OCI-LY7 (cell line): ENCODE results near the gene LY9. TPM values are rescaled to one million over a fixed set of nuclear protein-coding genes. Genes with fewer than 3 reads are reported as not detected.

Source experiments
- BruUV-seq: library from RNA; stranded (reverse); fragments of 400-500 nt; replicated peaks from 2 replicates; lab custom pipeline; 2021; lab: Mats Ljungman, UMichigan
- CTCF ChIA-PET: fragments of 300-600 bp; sonication (Branson Sonifier 250); formaldehyde crosslinking; loops from one replicate; lab custom pipeline; 2022; ENCODE audit warnings: antibody characterized with exemption; ENCODE audit not compliant: unreplicated experiment; lab: Charles Lee
- POLR2A ChIA-PET: fragments of 300-600 bp; sonication (Branson Sonifier 250); formaldehyde crosslinking; loops from one replicate; lab custom pipeline; 2022; ENCODE audit warnings: antibody characterized with exemption; lab: Charles Lee
- DNase-seq: peaks from one replicate; pipeline ENCODE4 v3.0.0-alpha.2; 2015; ENCODE audit warnings: low spot score
- H2AFZ ChIP-seq: fragments of 200-600 bp; sonication (generic), shearing (Covaris generic); 2 replicates; pipeline ENCODE4 v1.6.1; 2014; ENCODE audit warnings: mild to moderate bottlenecking, antibody characterized with exemption, low read length, moderate library complexity
- H3K27ac ChIP-seq: fragments of 200-600 bp; sonication (generic); 2 replicates; pipeline ENCODE4 v1.5.1; 2014; ENCODE audit warnings: mixed run types, low read depth, mild to moderate bottlenecking, moderate library complexity, low read length, inconsistent platforms; ENCODE audit not compliant: poor library complexity, severe bottlenecking
- H3K36me3 ChIP-seq: fragments of 200-600 bp; sonication (generic); 2 replicates; pipeline ENCODE4 v1.6.1; 2014; ENCODE audit warnings: mild to moderate bottlenecking, antibody characterized with exemption, low read length, moderate library complexity, mixed read lengths; ENCODE audit not compliant: insufficient read depth
- H3K4me1 ChIP-seq: fragments of 200-600 bp; sonication (generic); 2 replicates; pipeline ENCODE4 v1.5.1; 2014; ENCODE audit warnings: mild to moderate bottlenecking, low read length; ENCODE audit not compliant: insufficient read depth, poor library complexity, severe bottlenecking
- H3K4me2 ChIP-seq: fragments of 200-600 bp; sonication (generic); 2 replicates; pipeline ENCODE4 v1.6.1; 2014; ENCODE audit warnings: mild to moderate bottlenecking, low read length
- H3K4me3 ChIP-seq: fragments of 200-600 bp; sonication (generic); 2 replicates; pipeline ENCODE4 v1.5.1; 2014; ENCODE audit warnings: mild to moderate bottlenecking, low read depth, low read length; ENCODE audit not compliant: poor library complexity, severe bottlenecking
- H3K79me2 ChIP-seq: fragments of 200-600 bp; sonication (generic); 2 replicates; pipeline ENCODE4 v1.6.1; 2016; ENCODE audit warnings: low read depth, mild to moderate bottlenecking, low read length, moderate library complexity, mixed read lengths; ENCODE audit not compliant: insufficient read depth
- H3K9me2 ChIP-seq: fragments of 200-600 bp; sonication (generic); 2 replicates; pipeline ENCODE4 v1.6.1; 2016; ENCODE audit warnings: mild to moderate bottlenecking, low read length, mixed read lengths; ENCODE audit not compliant: insufficient read depth
- H3K9me3 ChIP-seq: fragments of 200-600 bp; sonication (generic); 2 replicates; pipeline ENCODE4 v1.6.1; 2014; ENCODE audit warnings: mild to moderate bottlenecking, mixed run types, low read length, mixed read lengths
- H4K20me1 ChIP-seq: fragments of 200-600 bp; sonication (generic); 2 replicates; pipeline ENCODE4 v1.6.1; 2014; ENCODE audit warnings: mild to moderate bottlenecking, antibody characterized with exemption, low read length, moderate library complexity, mixed read lengths; ENCODE audit not compliant: insufficient read depth
- EZH2phosphoT487 ChIP-seq: fragments of 200-600 bp; sonication (generic); IDR thresholded peaks from 2 replicates; pipeline ENCODE4 v1.6.1; 2018; ENCODE audit warnings: low read depth, borderline replicate concordance, mild to moderate bottlenecking, mixed run types, antibody characterized with exemption, low read length, moderate library complexity, mixed read lengths
- intact Hi-C: fragments of 100-400 bp; cut with micrococcal nuclease; formaldehyde crosslinking; loops from one replicate; pipeline ENCODE4 v1.10.0; 2022; ENCODE audit not compliant: unreplicated experiment
- total RNA-seq, 2 experiments: library from RNA; depleted of rRNA in 1 of 2; stranded (reverse); fragments of >200 nt in 1 of 2; shearing (Covaris generic) in 1 of 2; gene quantifications; 2 replicates each; pipeline ENCODE4 v1.2.3, GENCODE V29; 2014 to 2022
- TF ChIP-seq, protein P1 (sequence below): fragments of 200-600 bp; sonication (generic); conservative IDR thresholded peaks from 2 replicates; pipeline ENCODE4 v1.5.1; 2014; ENCODE audit warnings: mild to moderate bottlenecking, antibody characterized with exemption, low read length, moderate library complexity, mixed read lengths

Gene LY9
- total RNA-seq, 2 experiments from 2014 or later: 28.4 to 40.2 TPM

DNA sequence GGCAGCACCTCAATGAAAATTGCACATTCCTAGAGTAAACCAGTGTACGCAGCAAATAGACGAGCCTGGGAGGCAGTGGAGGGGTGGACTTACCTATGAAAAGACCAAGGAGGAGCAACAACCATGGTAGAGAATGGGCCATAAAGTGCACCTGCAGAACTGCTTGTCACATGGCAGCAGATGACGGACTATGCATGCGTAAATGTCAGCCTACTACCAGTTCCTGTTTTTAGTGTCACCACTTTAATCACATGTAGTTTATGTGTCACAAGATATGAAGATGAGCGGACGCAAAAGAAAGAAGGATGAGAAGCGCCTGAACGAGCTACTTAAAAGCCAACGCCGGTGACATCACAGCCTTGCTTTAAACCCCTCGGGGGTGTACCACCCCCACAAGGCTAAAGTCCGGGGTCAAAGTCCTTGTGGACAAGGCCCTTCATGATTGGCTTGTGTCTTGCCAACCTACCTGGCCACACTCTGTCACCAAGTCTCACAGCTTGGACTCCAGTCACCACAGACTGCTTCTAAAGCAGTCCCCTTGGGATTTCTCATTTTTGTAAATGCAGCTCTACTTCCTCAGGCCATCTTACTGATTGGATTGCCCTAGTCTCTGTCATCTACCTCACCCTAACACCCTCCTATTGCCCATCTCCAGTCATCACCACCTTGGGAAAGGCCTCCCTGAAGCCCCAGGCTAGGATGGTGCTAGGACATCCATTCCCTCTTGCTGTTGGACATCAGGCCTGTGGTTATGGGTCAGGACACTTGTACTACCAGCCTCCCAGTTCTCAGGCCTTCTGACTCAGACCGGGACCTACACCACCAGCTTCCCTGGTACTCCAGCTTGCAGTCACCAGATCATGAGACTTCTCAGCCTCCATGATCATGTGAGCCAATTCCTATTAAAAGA lies 6.0 kb upstream of the LY9 start:
- BruUV-seq: no TSS peak
- intact Hi-C loops: no loop called here
- Histone ChIP-seq H3K9me3 (peaks cover 3% of the 10 kb centered on the region; the same call in 1 of the 2 replicates), H4K20me1 (no peaks in the 10 kb centered on the region), H3K4me2 (peak overlapping the region; percentile 58), H3K9me2 (no peaks in the 10 kb centered on the region), H2AFZ (peak overlapping the region; percentile 94), H3K4me3 (peak overlapping the region; percentile 31), H3K79me2 (no peaks in the 10 kb centered on the region), H3K4me1 (peaks cover 22% of the 10 kb centered on the region), H3K36me3 (no peaks in the 10 kb centered on the region), H3K27ac (peak overlapping the region; percentile 67)
- no peak for TF ChIP-seq EZH2phosphoT487
- TF ChIP-seq, protein P1, sequence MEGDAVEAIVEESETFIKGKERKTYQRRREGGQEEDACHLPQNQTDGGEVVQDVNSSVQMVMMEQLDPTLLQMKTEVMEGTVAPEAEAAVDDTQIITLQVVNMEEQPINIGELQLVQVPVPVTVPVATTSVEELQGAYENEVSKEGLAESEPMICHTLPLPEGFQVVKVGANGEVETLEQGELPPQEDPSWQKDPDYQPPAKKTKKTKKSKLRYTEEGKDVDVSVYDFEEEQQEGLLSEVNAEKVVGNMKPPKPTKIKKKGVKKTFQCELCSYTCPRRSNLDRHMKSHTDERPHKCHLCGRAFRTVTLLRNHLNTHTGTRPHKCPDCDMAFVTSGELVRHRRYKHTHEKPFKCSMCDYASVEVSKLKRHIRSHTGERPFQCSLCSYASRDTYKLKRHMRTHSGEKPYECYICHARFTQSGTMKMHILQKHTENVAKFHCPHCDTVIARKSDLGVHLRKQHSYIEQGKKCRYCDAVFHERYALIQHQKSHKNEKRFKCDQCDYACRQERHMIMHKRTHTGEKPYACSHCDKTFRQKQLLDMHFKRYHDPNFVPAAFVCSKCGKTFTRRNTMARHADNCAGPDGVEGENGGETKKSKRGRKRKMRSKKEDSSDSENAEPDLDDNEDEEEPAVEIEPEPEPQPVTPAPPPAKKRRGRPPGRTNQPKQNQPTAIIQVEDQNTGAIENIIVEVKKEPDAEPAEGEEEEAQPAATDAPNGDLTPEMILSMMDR: no peak
- POLR2A ChIA-PET: interaction anchor here (0.5 to 1.9 kb wide), 6 partner anchors 9 to 610 kb away, joined by 3 to 8 read pairs (median 4); no protein-coding TSS in a partner anchor
- CTCF ChIA-PET: interaction anchor here (0.7 to 1.1 kb wide), 2 partner anchors 13 to 37 kb away, joined by 3 read pairs; no protein-coding TSS in a partner anchor
- peak; percentile 86 for DNase-seq

DNA sequence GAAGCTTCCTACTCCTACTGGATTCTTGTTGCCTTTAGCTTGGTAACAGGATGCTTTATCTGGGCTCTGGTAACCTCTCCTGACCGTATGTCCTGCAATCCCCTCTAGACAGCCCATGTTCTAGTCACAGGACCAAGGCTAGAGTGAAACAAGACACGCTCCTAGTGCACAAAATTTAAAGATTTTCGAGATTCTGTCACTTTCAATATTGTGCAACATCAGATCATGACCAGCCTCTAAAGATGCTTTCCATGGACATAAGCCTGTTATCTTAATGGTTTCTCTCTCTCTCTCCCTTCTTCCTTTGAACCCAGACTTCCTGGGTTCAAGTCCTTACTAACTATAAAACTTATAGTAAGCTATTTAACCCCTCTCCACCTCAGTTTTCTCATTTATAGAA lies 1.6 kb upstream of the LY9 start:
- BruUV-seq: no TSS peak
- intact Hi-C loops: no loop called here
- H2AFZ ChIP-seq: no peak overlapping the region
- no peak overlapping the region for H3K27ac ChIP-seq
- ChIA-PET CTCF (interaction anchor here (0.7 kb wide), 1 partner anchor 35 kb away, joined by 3 read pairs; no protein-coding TSS in a partner anchor), POLR2A (interaction anchor here (1.0 to 5.1 kb wide), 2 partner anchors 14 to 19 kb away, joined by 3 to 32 read pairs; no protein-coding TSS in a partner anchor)
- H3K4me3 ChIP-seq: no peak overlapping the region
- no peaks in the 10 kb centered on the region for H3K36me3 ChIP-seq
- H3K4me2 ChIP-seq: no peak overlapping the region
- no peak for TF ChIP-seq EZH2phosphoT487
- TF ChIP-seq, protein P1: no peak
- H3K79me2 ChIP-seq: peaks cover 33% of the 10 kb centered on the region; the same call in 1 of the 2 replicates
- no peaks in the 10 kb centered on the region for H3K9me2 ChIP-seq
- H3K9me3 ChIP-seq: peaks cover 8% of the 10 kb centered on the region; the same call in 1 of the 2 replicates
- no peak for DNase-seq
- H4K20me1 ChIP-seq: no peaks in the 10 kb centered on the region
- H3K4me1 ChIP-seq: peaks cover 50% of the 10 kb centered on the region
